Sigmoid colon (tissue), 7 donors: Measurements from ENCODE around the gene ZDHHC20. TPM values are rescaled to one million over a fixed set of nuclear protein-coding genes. Genes with fewer than 3 reads are reported as not detected.

Experiments used
- DNase-seq: peaks from one replicate; pipeline ENCODE4 v3.0.0-alpha.2; 2019
- H3K27ac ChIP-seq, 4 donors: fragments of 200-600 bp; sonication (generic); one replicate each; pipeline ENCODE4 v1.5.1; 2016 to 2019; ENCODE audit warnings: mild to moderate bottlenecking in 1 of 4
- H3K27me3 ChIP-seq, 3 donors: fragments of 200-600 bp; sonication (generic); one replicate each; pipeline ENCODE4 v1.5.1; 2019; ENCODE audit warnings: mild to moderate bottlenecking in 1 of 3
- H3K36me3 ChIP-seq, 4 donors: fragments of 200-600 bp; sonication (generic); one replicate each; pipeline ENCODE4 v1.5.1; 2016 to 2019
- H3K4me1 ChIP-seq, 4 donors: fragments of 200-600 bp; sonication (generic); one replicate each; pipeline ENCODE4 v1.5.1; 2017 to 2019
- H3K4me3 ChIP-seq, 4 donors: fragments of 200-600 bp; sonication (generic); one replicate each; pipeline ENCODE4 v1.5.1; 2017 to 2019; ENCODE audit warnings: mild to moderate bottlenecking in 2 of 4, moderate library complexity in 1 of 4
- H3K9me3 ChIP-seq, 4 donors: fragments of 200-600 bp in 3 of 4; sonication (generic) in 3 of 4; one replicate each; pipeline versions ENCODE4 v1.5.1 to v1.6.1; 2013 to 2019
- EP300 ChIP-seq, 4 donors: sonication (generic); formaldehyde crosslinking; IDR thresholded peaks; one replicate each; pipeline ENCODE4 v1.6.1; 2017; ENCODE audit warnings: antibody characterized with exemption in 4 of 4
- POLR2A ChIP-seq, 2 donors: fragments of 450-650 bp; IDR thresholded peaks; one replicate each; pipeline ENCODE4 v1.6.1; 2016; ENCODE audit warnings: antibody characterized with exemption in 2 of 2, mild to moderate bottlenecking in 2 of 2, moderate library complexity in 2 of 2
- POLR2AphosphoS5 ChIP-seq, 4 donors: sonication (generic); formaldehyde crosslinking; IDR thresholded peaks; one replicate each; pipeline ENCODE4 v1.6.1; 2017; ENCODE audit warnings: antibody characterized with exemption in 4 of 4
- WGBS, 2 donors: extraction: QIAGEN DNeasy Blood & Tissue Kit; methylation state at CpG; one replicate each; pipeline ENCODE4 v1.1.7; 2013; 5-methylcytosine and 5-hydroxymethylcytosine counted together
- intact Hi-C: fragments of 100-400 bp; cut with DNase I; formaldehyde crosslinking; loops from one replicate; pipeline ENCODE4 v1.15.1; 2023
- polyA plus RNA-seq, 3 donors: library from polyadenylated mRNA; stranded (reverse); fragments of 200-250 nt; gene quantifications; one replicate each; pipeline ENCODE4 v1.2.3, GENCODE V29; 2013
- total RNA-seq, 4 donors: library from RNA; depleted of rRNA; stranded (reverse); fragments of >200 nt; gene quantifications; one replicate each; pipeline ENCODE4 v1.1.0, GENCODE V29; 2016
- TF ChIP-seq, protein P1 (sequence below), 4 experiments: fragments of 450-650 bp in 3 of 4; fragments of 200-600 bp in 1 of 4; IDR thresholded peaks; one replicate each; pipeline ENCODE4 v1.5.1; 2016 to 2019; ENCODE audit warnings: antibody characterized with exemption in 4 of 4, mild to moderate bottlenecking in 3 of 4, moderate library complexity in 2 of 4
- donor health status: healthy with polysubstance abuse.
- donor health status: Bipolar disorder and iron deficiency.
- donor health status: healthy.

ZDHHC20 gene
- total and polyA plus RNA-seq, 7 donors, result 14.4 to 56.7 (median 49.9) TPM

DNA sequence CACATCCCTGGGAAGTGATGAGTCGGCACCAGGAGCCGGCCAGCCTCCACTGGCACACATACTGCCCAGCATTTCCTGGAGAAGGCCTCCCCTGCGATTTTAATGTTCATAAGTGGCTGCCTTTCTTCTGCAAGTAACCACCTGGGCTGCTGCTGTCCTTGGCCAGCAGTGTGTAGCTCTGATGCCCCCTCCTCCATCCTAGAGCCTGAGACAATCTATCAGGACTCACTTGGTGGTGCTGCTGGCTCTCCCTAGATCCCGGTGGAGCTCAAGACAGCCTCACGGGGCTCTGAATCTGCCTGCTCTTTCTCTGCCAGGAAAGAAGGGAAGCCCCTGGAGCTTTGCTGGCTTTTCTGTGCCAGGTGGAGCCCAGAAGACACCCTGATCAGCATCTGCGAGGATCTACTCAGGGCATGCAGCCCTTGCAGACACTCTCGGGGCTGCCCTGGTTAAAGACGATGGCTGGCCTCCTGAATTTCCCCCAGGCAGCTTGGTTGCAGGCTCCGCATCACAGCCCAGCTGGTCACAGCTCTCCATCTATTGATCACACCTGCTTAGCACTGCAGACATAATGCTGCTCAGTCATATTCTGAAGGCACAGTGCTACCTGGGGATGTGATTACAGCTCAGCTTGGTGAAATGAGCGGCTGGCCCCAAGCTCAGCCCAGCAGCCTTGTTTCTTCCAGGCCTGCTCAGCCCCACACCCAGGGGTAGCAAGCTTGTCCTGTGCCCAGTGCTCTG lies 122.3 kb downstream of the ZDHHC20 start:
- no peaks in the 10 kb centered on the region for H3K9me3 ChIP-seq
- H3K27ac ChIP-seq, result no peak overlapping the region
- no peaks in the 10 kb centered on the region for H3K27me3 ChIP-seq
- H3K4me1 ChIP-seq, result no peaks in the 10 kb centered on the region
- WGBS, 2 donors, result 88 to 89% methylated on average over 10 of the region's 10 CpGs
- no peaks in the 10 kb centered on the region for H3K36me3 ChIP-seq
- TF ChIP-seq POLR2AphosphoS5 (IDR thresholded peaks at IDR 0.05), result no peak
- no peak for TF ChIP-seq POLR2A (IDR thresholded peaks at IDR 0.05)
- TF ChIP-seq, protein P1, sequence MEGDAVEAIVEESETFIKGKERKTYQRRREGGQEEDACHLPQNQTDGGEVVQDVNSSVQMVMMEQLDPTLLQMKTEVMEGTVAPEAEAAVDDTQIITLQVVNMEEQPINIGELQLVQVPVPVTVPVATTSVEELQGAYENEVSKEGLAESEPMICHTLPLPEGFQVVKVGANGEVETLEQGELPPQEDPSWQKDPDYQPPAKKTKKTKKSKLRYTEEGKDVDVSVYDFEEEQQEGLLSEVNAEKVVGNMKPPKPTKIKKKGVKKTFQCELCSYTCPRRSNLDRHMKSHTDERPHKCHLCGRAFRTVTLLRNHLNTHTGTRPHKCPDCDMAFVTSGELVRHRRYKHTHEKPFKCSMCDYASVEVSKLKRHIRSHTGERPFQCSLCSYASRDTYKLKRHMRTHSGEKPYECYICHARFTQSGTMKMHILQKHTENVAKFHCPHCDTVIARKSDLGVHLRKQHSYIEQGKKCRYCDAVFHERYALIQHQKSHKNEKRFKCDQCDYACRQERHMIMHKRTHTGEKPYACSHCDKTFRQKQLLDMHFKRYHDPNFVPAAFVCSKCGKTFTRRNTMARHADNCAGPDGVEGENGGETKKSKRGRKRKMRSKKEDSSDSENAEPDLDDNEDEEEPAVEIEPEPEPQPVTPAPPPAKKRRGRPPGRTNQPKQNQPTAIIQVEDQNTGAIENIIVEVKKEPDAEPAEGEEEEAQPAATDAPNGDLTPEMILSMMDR (IDR thresholded peaks at IDR 0.05), result no peak
- TF ChIP-seq EP300 (IDR thresholded peaks at IDR 0.05), result no peak
- H3K4me3 ChIP-seq, result no peak overlapping the region
- intact Hi-C loops, result no loop called here
- DNase-seq, result no peak

DNA sequence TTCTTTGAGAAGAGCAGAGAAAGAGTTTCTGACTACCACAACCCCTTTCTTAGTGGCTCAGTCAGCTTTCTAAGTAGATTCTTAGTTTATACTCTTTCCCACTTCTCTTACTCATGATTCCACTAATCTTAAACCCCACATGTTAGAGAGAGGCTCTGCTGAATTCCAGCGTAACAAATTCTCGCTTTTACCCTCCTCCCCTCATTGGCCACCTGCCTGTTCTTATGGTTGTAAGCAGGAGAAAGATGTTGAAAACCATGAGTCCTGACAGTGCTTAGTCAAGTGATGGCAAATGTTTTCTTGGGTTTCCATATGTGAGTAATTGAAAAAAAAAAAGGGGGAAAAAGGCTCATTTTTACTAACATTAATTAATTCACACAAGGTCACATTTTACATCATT lies 125.9 kb downstream of the ZDHHC20 start:
- Histone ChIP-seq H3K4me1 (no peaks in the 10 kb centered on the region), H3K27ac (no peak overlapping the region), H3K9me3 (no peaks in the 10 kb centered on the region), H3K27me3 (no peaks in the 10 kb centered on the region), H3K36me3 (no peaks in the 10 kb centered on the region), H3K4me3 (no peak overlapping the region)
- intact Hi-C loops, result no loop called here
- WGBS, 2 donors, result 75 to 76% methylated on average over 2 of the region's 2 CpGs
- TF ChIP-seq, protein P1 (IDR thresholded peaks at IDR 0.05), result no peak
- DNase-seq, result no peak

DNA sequence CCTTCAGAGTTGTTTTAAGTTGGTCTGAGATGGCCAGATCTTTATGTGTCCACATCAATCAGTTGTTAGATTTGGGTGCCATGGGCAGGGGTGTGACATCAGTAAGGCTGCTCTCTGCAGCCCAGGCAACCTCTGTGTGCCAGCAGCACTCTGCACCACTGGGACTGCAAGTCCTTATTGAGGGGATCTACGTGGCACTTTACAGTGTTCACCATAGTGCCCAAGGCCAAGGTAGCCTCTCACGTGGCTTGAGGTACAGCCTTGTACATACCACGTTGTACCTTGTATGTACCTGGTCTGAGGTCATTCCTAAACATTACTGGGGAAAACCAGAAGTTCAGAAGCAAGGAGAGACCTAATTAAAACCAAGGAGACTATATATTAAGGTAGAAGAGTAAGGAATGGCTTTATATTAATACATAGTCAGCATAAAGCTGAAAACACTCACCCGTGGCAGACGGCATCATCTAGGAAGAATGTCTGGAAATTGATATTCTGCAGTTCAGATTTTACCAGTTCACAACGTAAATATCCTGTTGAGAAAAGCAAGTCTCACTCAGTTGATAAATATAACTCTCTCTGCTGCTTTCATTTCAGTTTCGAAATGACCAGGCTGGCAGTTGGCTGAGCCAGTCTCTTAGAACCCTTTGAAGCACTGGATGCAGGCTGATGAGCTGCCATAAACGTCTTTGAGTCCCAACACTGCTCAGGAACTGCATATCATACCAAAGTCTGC lies 128.8 kb downstream of the ZDHHC20 start:
- TF ChIP-seq EP300 (IDR thresholded peaks at IDR 0.05) (no peak), POLR2A (IDR thresholded peaks at IDR 0.05) (no peak), POLR2AphosphoS5 (IDR thresholded peaks at IDR 0.05) (no peak)
- TF ChIP-seq, protein P1 (IDR thresholded peaks at IDR 0.05), result no peak
- Histone ChIP-seq H3K9me3 (no peaks in the 10 kb centered on the region), H3K36me3 (no peaks in the 10 kb centered on the region), H3K27ac (no peak overlapping the region), H3K27me3 (no peaks in the 10 kb centered on the region), H3K4me3 (no peak overlapping the region), H3K4me1 (peaks cover 0 to 5% (median 0%) of the 10 kb centered on the region in 4 donors)
- no peak for DNase-seq
- whole genome bisulfite sequencing, 2 donors, result 69 to 78% methylated on average over 8 of the region's 8 CpGs
- intact Hi-C loops, result no loop called here

DNA sequence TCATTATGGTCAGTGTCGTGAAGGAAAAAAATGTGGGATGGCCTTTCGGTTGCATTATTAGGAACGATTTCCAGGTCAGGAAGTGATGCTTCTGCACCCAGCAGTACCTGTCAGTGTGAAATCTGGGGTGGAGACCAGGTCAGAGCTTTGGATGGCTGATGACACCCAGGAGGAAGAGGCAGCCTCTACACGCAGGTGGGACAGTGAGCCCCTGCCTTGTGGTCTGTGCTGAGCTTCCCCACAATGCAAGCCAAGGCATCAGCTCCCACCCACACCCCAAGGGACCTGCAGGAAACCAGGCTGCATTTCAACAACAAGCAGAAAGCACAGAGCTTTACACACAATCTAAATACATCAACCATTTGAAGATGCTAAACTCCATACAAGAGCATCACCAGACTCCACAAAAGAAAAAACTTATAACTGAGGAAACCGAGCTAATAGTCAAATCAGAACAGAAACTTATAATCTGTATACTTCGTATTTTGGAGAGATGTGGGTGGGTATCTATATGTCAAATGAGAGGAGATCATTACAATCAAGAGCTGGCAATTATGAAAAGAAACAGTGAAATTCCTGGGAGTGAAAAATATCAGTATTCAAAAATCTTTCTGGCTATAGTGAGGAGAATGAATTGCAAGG lies 130.1 kb downstream of the ZDHHC20 start:
- Histone ChIP-seq H3K9me3 (no peaks in the 10 kb centered on the region), H3K27me3 (no peaks in the 10 kb centered on the region), H3K27ac (no peak overlapping the region), H3K4me1 (peaks cover 0 to 5% (median 0%) of the 10 kb centered on the region in 4 donors), H3K4me3 (no peak overlapping the region), H3K36me3 (no peaks in the 10 kb centered on the region)
- intact Hi-C loops, result no loop called here
- 63 to 81% methylated on average over 6 of the region's 6 CpGs for WGBS, 2 donors
- TF ChIP-seq POLR2AphosphoS5 (IDR thresholded peaks at IDR 0.05), result no peak
- TF ChIP-seq, protein P1 (IDR thresholded peaks at IDR 0.05), result no peak
- no peak for TF ChIP-seq EP300 (IDR thresholded peaks at IDR 0.05)
- no peak for TF ChIP-seq POLR2A (IDR thresholded peaks at IDR 0.05)
- no peak for DNase-seq
